Mesothelial cell of epicardium (in vitro differentiated cells): ENCODE results near the gene GPR61. TPM values are rescaled to one million over a fixed set of nuclear protein-coding genes. Genes with fewer than 3 reads are reported as not detected.
A peak's percentile ranks its signal among the peaks of the same experiment; 100 is the strongest.

Source experiments
- DNase-seq, 2 experiments: peaks; one replicate each; pipeline ENCODE4 v3.0.0; 2021; ENCODE audit warnings: low spot score in 2 of 2; ENCODE audit not compliant: unreplicated experiment in 2 of 2
- H3K27ac Mint-ChIP-seq: 2 replicates; pipeline ENCODE4 v1.8.0; 2021; ENCODE audit warnings: mixed read lengths
- H3K27me3 Mint-ChIP-seq: 2 replicates; pipeline ENCODE4 v1.8.0; 2021; ENCODE audit warnings: low read depth, mixed read lengths
- H3K36me3 Mint-ChIP-seq: 2 replicates; pipeline ENCODE4 v1.8.0; 2021; ENCODE audit warnings: mixed read lengths
- H3K4me1 Mint-ChIP-seq: 2 replicates; pipeline ENCODE4 v1.8.0; 2021; ENCODE audit warnings: mixed read lengths
- H3K4me3 Mint-ChIP-seq: 2 replicates; pipeline ENCODE4 v1.8.0; 2021; ENCODE audit warnings: mild to moderate bottlenecking, moderate library complexity, mixed read lengths
- H3K9me3 Mint-ChIP-seq: 2 replicates; pipeline ENCODE4 v1.8.0; 2021; ENCODE audit warnings: mixed read lengths
- CTCF ChIP-seq: fragments of 200-600 bp; sonication (generic); IDR thresholded peaks from one replicate; pipeline ENCODE4 v1.5.0; 2021; ENCODE audit warnings: antibody characterized with exemption; ENCODE audit not compliant: unreplicated experiment
- total RNA-seq: library from RNA; stranded (reverse); gene quantifications from 3 replicates; pipeline ENCODE4 v1.2.1, GENCODE V29; 2021

GPR61 gene
- total RNA-seq, 1 donor from 2014 or later, result not detected

GRCh38 chr1:109570414-109570813 is 30.7 kb downstream of the GPR61 start:
- H3K4me1 Mint-ChIP-seq, result no peaks in the 10 kb centered on the region
- DNase-seq, result no peak
- H3K27ac Mint-ChIP-seq, result no peak overlapping the region
- no peak overlapping the region for H3K4me3 Mint-ChIP-seq
- H3K27me3 Mint-ChIP-seq, result no peaks in the 10 kb centered on the region
- no peak for TF ChIP-seq CTCF
- H3K9me3 Mint-ChIP-seq, result no peaks in the 10 kb centered on the region
- H3K36me3 Mint-ChIP-seq, result no peaks in the 10 kb centered on the region

DNA sequence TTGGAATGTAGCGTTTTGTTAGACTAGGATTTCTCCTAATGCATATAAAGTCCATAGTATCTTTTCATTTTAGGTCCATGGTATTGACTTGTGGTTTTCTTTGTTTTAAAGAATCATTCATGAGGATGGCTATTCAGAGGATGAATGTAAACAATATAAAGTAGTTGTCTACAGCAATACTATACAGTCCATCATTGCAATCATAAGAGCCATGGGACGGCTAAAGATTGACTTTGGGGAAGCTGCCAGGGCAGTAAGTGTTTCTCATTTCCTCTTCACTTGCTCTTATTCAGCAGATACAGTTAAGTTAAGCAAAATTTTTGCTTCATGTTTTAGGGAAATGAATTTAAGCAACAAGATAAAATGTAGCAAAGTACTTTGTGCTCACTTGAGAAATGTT is 34.1 kb downstream of the GPR61 start:
- H3K27me3 Mint-ChIP-seq, result no peaks in the 10 kb centered on the region

DNA sequence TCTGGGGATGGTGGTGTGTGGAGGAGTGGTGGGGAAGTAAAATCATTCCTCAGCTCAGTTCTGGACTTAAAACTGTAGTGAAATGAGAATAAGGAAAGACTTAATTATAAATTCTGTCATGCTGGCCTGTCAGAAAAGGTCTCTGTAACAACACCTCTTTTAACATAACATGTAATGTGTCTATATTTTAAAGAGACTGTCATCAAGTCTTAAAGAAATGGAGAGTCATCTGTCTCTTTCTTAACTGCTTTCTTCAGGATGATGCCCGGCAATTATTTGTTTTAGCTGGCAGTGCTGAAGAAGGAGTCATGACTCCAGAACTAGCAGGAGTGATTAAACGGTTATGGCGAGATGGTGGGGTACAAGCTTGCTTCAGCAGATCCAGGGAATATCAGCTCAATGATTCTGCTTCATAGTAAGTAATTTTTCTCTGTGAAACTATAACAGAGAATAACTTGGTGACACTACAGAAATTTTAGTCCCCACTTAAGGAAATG is 39.3 kb downstream of the GPR61 start:
- H3K27me3 Mint-ChIP-seq, result no peaks in the 10 kb centered on the region
- no peak for DNase-seq
- H3K4me3 Mint-ChIP-seq, result no peak overlapping the region
- TF ChIP-seq CTCF, result no peak
- H3K36me3 Mint-ChIP-seq, result peaks cover 34% of the 10 kb centered on the region
- H3K27ac Mint-ChIP-seq, result peak overlapping the region; percentile 16
- no peaks in the 10 kb centered on the region for H3K4me1 Mint-ChIP-seq
- no peaks in the 10 kb centered on the region for H3K9me3 Mint-ChIP-seq

More for the DNA sequence above, 34.1 kb downstream of the GPR61 start:
- Mint-ChIP-seq H3K4me3 (no peak overlapping the region), H3K4me1 (no peaks in the 10 kb centered on the region), H3K27ac (no peak overlapping the region), H3K9me3 (no peaks in the 10 kb centered on the region), H3K36me3 (peaks cover 13% of the 10 kb centered on the region)
- no peak for DNase-seq
- TF ChIP-seq CTCF, result no peak

GRCh38 chr1:109579491-109579890 is 39.8 kb downstream of the GPR61 start:
- no peak overlapping the region for H3K27ac Mint-ChIP-seq
- no peak for DNase-seq
- no peaks in the 10 kb centered on the region for H3K27me3 Mint-ChIP-seq
- no peak overlapping the region for H3K4me3 Mint-ChIP-seq
- no peaks in the 10 kb centered on the region for H3K9me3 Mint-ChIP-seq
- H3K36me3 Mint-ChIP-seq, result peaks cover 36% of the 10 kb centered on the region
- no peaks in the 10 kb centered on the region for H3K4me1 Mint-ChIP-seq
- TF ChIP-seq CTCF, result no peak

- DNase-seq, result no peak
- no peaks in the 10 kb centered on the region for H3K9me3 Mint-ChIP-seq
- H3K27ac Mint-ChIP-seq, result no peak overlapping the region
- no peak for TF ChIP-seq CTCF
- H3K27me3 Mint-ChIP-seq, result no peaks in the 10 kb centered on the region
- H3K4me3 Mint-ChIP-seq, result no peak overlapping the region
- peaks cover 41% of the 10 kb centered on the region for H3K36me3 Mint-ChIP-seq
- H3K4me1 Mint-ChIP-seq, result no peaks in the 10 kb centered on the region
These were observed 42.3 kb downstream of the GPR61 start for GRCh38 chr1:109582021-109582420.

DNA sequence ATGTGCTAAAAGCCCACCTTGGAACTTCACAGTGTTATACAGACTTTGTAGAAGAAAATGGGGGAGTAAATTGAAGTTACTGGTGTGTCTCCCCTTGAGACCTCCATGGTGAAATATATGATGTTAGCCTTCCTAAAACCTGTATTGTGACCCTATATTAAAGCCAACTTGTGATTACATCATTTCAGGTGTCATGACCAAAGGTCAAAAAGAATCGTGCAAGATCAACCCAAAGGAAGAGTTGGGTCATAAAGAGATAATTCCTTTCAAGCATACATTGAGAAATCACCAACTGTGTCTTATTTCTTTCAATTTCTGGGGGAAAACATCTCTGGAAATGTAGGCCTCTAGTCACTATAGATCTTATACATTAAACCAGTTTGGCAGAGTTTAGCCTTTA is 45.1 kb downstream of the GPR61 start:
- Mint-ChIP-seq H3K27me3 (no peaks in the 10 kb centered on the region), H3K4me3 (no peak overlapping the region), H3K36me3 (peaks cover 48% of the 10 kb centered on the region), H3K4me1 (no peaks in the 10 kb centered on the region), H3K9me3 (no peaks in the 10 kb centered on the region), H3K27ac (no peak overlapping the region)
- TF ChIP-seq CTCF, result no peak
- DNase-seq, result no peak
